Measurements from ENCODE around the gene MVB12A. TPM values are rescaled to one million over a fixed set of nuclear protein-coding genes. Genes with fewer than 3 reads are reported as not detected.

The MVB12A gene
- total and polyA plus RNA-seq, 2 of the 4 experiments (the other 2 are of a cell fraction) = 13.8 to 43.9 TPM

GRCh38 chr19:17458970-17459369 lies 39.1 kb downstream of the MVB12A start:
- no peaks in the 10 kb centered on the region for H3K36me3 ChIP-seq (ENCODE audit: control insufficient read depth, insufficient read depth, low read length)
- no peaks in the 10 kb centered on the region for H3K9me3 ChIP-seq (ENCODE audit: control insufficient read depth, insufficient read depth, low read length)
- no peak overlapping the region for H3K23ac ChIP-seq (ENCODE audit: low read depth, low read length)
- no peak overlapping the region for H2AK5ac ChIP-seq (ENCODE audit: low read depth, low read length)
- H4K91ac ChIP-seq (ENCODE audit: insufficient read depth, low read depth, low read length) = no peak overlapping the region
- H2BK120ac ChIP-seq (ENCODE audit: low read depth, low read length) = no peak overlapping the region
- H3K27me3 ChIP-seq (ENCODE audit: control insufficient read depth, insufficient read depth, low read length) = peaks cover 41% of the 10 kb centered on the region
- ATAC-seq (ENCODE audit: low read depth) (no peak), DNase-seq (no peak)
- H3K4me3 ChIP-seq (ENCODE audit: insufficient read depth, low read depth, low read length) = no peak overlapping the region
- BruUV-seq (replicated peaks) = no TSS peak
- H3K9me1 ChIP-seq (ENCODE audit: insufficient read depth, low read length) = no peaks in the 10 kb centered on the region
- ChIA-PET CTCF (no interaction called here), POLR2A (ENCODE audit: unreplicated experiment) (no interaction called here)
- no peaks in the 10 kb centered on the region; the same call in 1 of the 2 replicates for H4K20me1 ChIP-seq (ENCODE audit: insufficient read depth, low read length)
- H3K4ac ChIP-seq (ENCODE audit: low read depth, low read length) = no peak overlapping the region
- in situ Hi-C loops (cut with MboI; ENCODE audit: low sequenced_read_pairs) (loop anchor here (10.0 kb wide), 1 partner anchor 396 kb away; the partner anchor contains the start of gene RPL18A), dilution Hi-C loops (cut with HindIII; ENCODE audit: low sequenced_read_pairs, unreplicated experiment) (no loop called here), intact Hi-C loops (cut with micrococcal nuclease) (loop anchor here (10.0 kb wide), 2 partner anchors 306 to 396 kb away; partner anchors contain the start of gene RPL18A)
- no peak overlapping the region for H2AK9ac ChIP-seq (replicated peaks; ENCODE audit: low read depth, low read length, poor library complexity)
- TF ChIP-seq CHD1 (IDR thresholded peaks at IDR 0.05; ENCODE audit: low read depth, low read length) = no peak
- no peak for TF ChIP-seq CTCF (conservative IDR thresholded peaks at IDR 0.05; ENCODE audit: low read depth, low read length)
- no peak for TF ChIP-seq RAD21 (IDR thresholded peaks at IDR 0.05; ENCODE audit: low read length)
- TF ChIP-seq RCOR1 (IDR thresholded peaks at IDR 0.05; ENCODE audit: insufficient replicate concordance, low read length) = no peak
- TF ChIP-seq RFX5 (IDR thresholded peaks at IDR 0.05; ENCODE audit: low read depth, low read length) = no peak
- TF ChIP-seq CEBPB (IDR thresholded peaks at IDR 0.05; ENCODE audit: low read depth, low read length) = no peak
- no peak for TF ChIP-seq MAZ (IDR thresholded peaks at IDR 0.05; ENCODE audit: borderline replicate concordance, low read depth, low read length)
- TF ChIP-seq BHLHE40 (IDR thresholded peaks at IDR 0.05; ENCODE audit: low read depth, low read length) = no peak
- no peak overlapping the region for H3K27ac ChIP-seq (ENCODE audit: insufficient read depth, low read length)
- H2BK20ac ChIP-seq (ENCODE audit: low read depth, low read length) = no peak overlapping the region
- no peaks in the 10 kb centered on the region for H3K79me1 ChIP-seq (ENCODE audit: low read depth in 1 of 2, low read length in 2 of 2)
- no peak overlapping the region for H4K5ac ChIP-seq (ENCODE audit: low read depth, low read length)
- no peaks in the 10 kb centered on the region; the same call in 1 of the 2 replicates for H3K4me1 ChIP-seq (ENCODE audit: control insufficient read depth, insufficient read depth, low read length)
- no peak overlapping the region for H3K9ac ChIP-seq (ENCODE audit: low read depth, low read length)
- no peak overlapping the region for H2BK5ac ChIP-seq (ENCODE audit: low read depth, low read length, poor library complexity, severe bottlenecking)
- no CpG with 5 or more reads among the region's 3 CpGs for WGBS, 2 experiments (ENCODE audit: extremely low coverage in 2 of 2, insufficient read length in 1 of 2)
- no peak overlapping the region for H3K4me2 ChIP-seq (ENCODE audit: low read depth, low read length)
- H4K8ac ChIP-seq (ENCODE audit: low read depth in 2 of 2, low read length in 2 of 2) = no peak overlapping the region
- no peak overlapping the region for H3K56ac ChIP-seq (ENCODE audit: extremely low read depth, insufficient read depth, low read length)
- H2BK15ac ChIP-seq (ENCODE audit: low read depth, low read length) = no peak overlapping the region
- no peak overlapping the region for H3K18ac ChIP-seq (ENCODE audit: low read depth, low read length)
- no peak overlapping the region for H3K14ac ChIP-seq (replicated peaks; ENCODE audit: low read depth, low read length)
- no peak overlapping the region for H2AFZ ChIP-seq (replicated peaks; ENCODE audit: low read length, poor library complexity)
